Cardiac fibroblast (primary cell): ENCODE measurements around the gene GALC.

Experiments
- DNase-seq, 2 donors: peaks; one replicate each; pipeline versions ENCODE4 v3.0.0 to v3.0.0-alpha.2; 2010; ENCODE audit warnings: low read depth in 2 of 2
- H3K4me3 ChIP-seq, 2 donors: replicated peaks in 1 of 2; 1 replicate in 1 of 2; 2 replicates in 1 of 2; pipeline ENCODE4 v1.5.1; 2011; ENCODE audit warnings: low read depth in 2 of 2, low read length in 2 of 2, mild to moderate bottlenecking in 2 of 2, moderate library complexity in 1 of 2
- TF ChIP-seq, protein P1 (sequence below): IDR thresholded peaks from one replicate; pipeline ENCODE4 v1.5.1; 2011; ENCODE audit warnings: low read depth, mild to moderate bottlenecking, low read length, inconsistent platforms

The GALC gene

DNA sequence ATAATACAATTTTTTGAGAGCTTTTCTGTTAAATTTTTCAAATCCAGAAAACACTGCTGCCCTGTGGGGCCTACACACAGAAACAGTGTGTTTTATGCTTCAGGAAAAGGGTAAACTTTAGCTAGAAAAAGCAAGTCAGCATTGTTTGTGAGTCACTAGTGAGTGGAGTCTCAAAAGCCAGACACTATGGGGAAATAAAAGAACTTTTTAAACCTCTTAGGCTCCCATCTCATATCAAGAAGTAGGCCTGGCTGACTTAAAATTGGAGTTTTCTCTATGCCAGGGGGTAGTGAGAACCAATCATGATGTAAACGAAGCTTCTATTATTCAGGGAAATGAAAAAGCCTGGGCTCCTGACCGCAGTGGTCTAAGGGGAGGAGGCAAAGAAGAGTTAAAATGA lies 24.6 kb upstream of the GALC start:
- no peak overlapping the region for H3K4me3 ChIP-seq
- DNase-seq: no peak
- TF ChIP-seq, protein P1, sequence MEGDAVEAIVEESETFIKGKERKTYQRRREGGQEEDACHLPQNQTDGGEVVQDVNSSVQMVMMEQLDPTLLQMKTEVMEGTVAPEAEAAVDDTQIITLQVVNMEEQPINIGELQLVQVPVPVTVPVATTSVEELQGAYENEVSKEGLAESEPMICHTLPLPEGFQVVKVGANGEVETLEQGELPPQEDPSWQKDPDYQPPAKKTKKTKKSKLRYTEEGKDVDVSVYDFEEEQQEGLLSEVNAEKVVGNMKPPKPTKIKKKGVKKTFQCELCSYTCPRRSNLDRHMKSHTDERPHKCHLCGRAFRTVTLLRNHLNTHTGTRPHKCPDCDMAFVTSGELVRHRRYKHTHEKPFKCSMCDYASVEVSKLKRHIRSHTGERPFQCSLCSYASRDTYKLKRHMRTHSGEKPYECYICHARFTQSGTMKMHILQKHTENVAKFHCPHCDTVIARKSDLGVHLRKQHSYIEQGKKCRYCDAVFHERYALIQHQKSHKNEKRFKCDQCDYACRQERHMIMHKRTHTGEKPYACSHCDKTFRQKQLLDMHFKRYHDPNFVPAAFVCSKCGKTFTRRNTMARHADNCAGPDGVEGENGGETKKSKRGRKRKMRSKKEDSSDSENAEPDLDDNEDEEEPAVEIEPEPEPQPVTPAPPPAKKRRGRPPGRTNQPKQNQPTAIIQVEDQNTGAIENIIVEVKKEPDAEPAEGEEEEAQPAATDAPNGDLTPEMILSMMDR: no peak

DNA sequence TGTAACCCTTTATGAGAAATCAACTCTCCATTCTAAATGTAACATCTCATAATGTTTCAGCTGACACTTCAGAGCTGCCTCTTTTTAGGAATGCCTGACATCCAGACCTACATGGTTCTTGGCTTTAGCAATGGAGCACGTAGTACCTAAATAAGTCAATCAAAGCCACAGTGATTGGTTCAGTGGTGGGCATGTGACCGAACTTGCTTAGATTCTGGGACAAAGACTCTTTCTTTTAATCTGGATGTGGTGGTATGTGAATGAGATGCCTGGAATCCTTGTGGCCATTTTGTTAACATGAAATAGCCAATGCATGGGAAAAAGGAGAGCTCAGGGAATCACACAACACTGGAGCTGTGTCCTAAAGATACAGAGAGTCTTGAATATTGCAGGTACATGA lies 23.8 kb upstream of the GALC start:
- no peak overlapping the region for H3K4me3 ChIP-seq
- DNase-seq: no peak
- TF ChIP-seq, protein P1: no peak

DNA sequence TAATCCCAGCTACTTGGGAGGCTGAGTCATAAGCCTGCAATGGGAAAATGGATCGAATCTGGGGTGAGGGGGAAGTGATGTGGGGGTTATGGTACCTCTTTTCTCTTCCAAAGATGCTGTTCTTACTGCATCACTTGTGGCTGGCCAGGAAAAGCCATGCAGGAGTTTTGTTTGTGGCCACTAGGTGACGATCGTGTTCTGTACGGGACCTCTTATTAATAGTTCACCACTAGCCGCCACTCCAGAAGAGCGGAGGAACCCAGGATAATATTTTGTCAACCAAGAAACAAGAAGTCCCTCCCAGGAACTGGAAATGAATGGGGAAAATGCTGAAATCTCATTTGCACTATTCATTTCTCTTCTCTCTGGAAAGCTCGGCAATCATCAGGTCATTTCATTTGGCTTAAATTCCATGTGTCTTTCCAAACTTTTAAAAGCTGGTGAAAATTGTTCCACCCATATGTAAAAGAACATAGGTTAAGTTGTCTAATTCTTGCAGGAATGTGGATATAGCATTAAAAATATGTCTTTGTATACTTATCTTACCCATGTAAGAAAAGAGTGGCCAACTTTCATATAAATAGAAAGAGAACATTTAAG lies 20.9 kb upstream of the GALC start:
- TF ChIP-seq, protein P1: peak; percentile 95
- peak; percentile 82 to 85 for DNase-seq
- no peak overlapping the region for H3K4me3 ChIP-seq

DNA sequence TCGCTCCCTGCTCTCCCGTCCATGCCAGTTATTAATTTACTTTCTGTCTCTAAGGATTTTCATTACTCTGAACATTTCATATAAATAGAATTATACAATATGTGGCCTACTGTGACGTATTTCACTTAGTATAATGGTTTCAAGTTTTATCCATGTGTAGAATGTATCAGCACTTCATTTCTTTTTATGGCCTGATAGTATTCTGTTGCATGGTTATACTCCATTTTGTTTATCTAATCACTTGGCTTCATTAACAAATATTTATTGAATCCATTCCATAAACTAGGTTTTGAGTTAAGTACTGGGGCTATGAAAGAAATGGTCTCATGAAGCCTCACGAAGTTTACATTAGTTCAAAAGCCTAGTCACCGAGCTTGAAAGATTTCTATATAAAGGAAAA lies 19.5 kb upstream of the GALC start:
- no peak for DNase-seq
- H3K4me3 ChIP-seq: no peak overlapping the region
- TF ChIP-seq, protein P1: no peak

DNA sequence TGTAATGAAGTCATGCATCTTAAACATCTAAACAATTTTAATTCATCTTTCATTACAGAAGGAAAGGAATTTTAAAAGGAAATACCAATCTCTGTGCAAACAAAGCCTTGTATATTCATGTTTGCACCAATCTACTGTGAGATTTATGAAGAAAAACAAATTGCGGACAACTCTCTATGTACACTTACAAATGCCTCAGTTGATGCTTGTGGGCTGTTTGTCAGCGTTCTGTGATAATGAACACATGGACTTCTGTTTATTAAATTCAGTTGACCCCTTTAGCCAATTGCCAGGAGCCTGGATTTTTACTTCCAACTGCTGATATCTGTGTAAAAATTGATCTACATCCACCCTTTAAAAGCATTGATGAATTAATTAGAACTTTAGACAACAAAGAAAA lies 17.3 kb upstream of the GALC start:
- TF ChIP-seq, protein P1: no peak
- H3K4me3 ChIP-seq: no peak overlapping the region
- no peak for DNase-seq

DNA sequence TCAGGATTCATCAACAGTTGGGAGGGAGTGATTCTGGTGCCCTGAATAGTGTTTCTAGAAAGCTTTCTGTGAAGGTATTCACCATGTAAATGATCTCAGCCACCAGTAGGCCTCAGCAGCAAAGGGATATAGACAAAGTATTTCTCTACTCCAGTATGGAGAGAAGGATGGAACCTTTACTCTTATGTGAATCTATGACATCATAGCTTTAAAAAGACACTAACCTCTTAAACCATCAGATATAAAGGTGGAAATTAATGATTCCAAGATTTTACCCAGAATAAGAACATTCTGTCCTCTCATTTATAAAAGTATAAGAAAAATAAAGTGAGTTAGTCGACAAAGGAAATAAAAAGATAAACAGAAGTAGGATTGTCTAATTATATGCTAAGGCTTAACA lies 16.5 kb upstream of the GALC start:
- no peak overlapping the region for H3K4me3 ChIP-seq
- DNase-seq: no peak
- TF ChIP-seq, protein P1: no peak
